HepG2 (cell line): ENCODE measurements around the gene CNOT1. TPM values are rescaled to one million over a fixed set of nuclear protein-coding genes. Genes with fewer than 3 reads are reported as not detected.

Experiments
- CBX5 ChIP-seq: sonication (generic); formaldehyde crosslinking; IDR thresholded peaks from 2 replicates; pipeline ENCODE4 v1.4.0; 2020; ENCODE audit warnings: missing genetic modification reagents, borderline replicate concordance
- FOXA3 ChIP-seq: IDR thresholded peaks from 2 replicates; pipeline ENCODE4 v1.6.1; 2016; ENCODE audit warnings: missing genetic modification reagents, missing compliant biosample characterization
- MIER2 ChIP-seq: IDR thresholded peaks from 2 replicates; pipeline ENCODE4 v1.6.1; 2016; ENCODE audit warnings: missing biosample characterization, missing genetic modification reagents
- SIN3B ChIP-seq: fragments of 150-350 bp; IDR thresholded peaks from 2 replicates; pipeline ENCODE4 v1.6.1; 2014; ENCODE audit warnings: low read length
- SRSF9 ChIP-seq: fragments of 200-400 bp; formaldehyde crosslinking; IDR thresholded peaks from 2 replicates; pipeline ENCODE4 v1.6.1; 2018; ENCODE audit warnings: borderline replicate concordance, mild to moderate bottlenecking, low read depth, low read length; ENCODE audit not compliant: insufficient read depth, poor library complexity, severe bottlenecking
- TCF7L2 ChIP-seq: IDR thresholded peaks from 2 replicates; pipeline ENCODE4 v1.6.1; 2011; ENCODE audit warnings: mild to moderate bottlenecking, low read depth, low read length, moderate library complexity
- ZNF20 ChIP-seq: sonication (generic); formaldehyde crosslinking; IDR thresholded peaks from 2 replicates; pipeline ENCODE4 v1.4.0; 2020; ENCODE audit warnings: mild to moderate bottlenecking, moderate library complexity, missing genetic modification reagents
- ZNF567 ChIP-seq: sonication (generic); formaldehyde crosslinking; IDR thresholded peaks from 2 replicates; pipeline ENCODE4 v1.8.1; 2023; ENCODE audit warnings: mild to moderate bottlenecking, missing genetic modification reagents, borderline replicate concordance
- ZNF614 ChIP-seq: IDR thresholded peaks from 2 replicates; pipeline ENCODE4 v1.6.1; 2018; ENCODE audit warnings: missing biosample characterization, missing genetic modification reagents, inconsistent platforms, borderline replicate concordance
- ZNF75D ChIP-seq: sonication (generic); formaldehyde crosslinking; IDR thresholded peaks from 2 replicates; pipeline ENCODE4 v1.8.1; 2023; ENCODE audit warnings: missing genetic modification reagents, mild to moderate bottlenecking, borderline replicate concordance
- polyA plus RNA-seq, 8 experiments: library from polyadenylated mRNA; depleted of rRNA in 3 of 8; stranded (reverse) in 7 of 8; unstranded in 1 of 8; fragments of >200 nt; fragmentation: Illumina TruSeq in 4 of 8; extraction: Trizol in 4 of 8; gene quantifications; 2 replicates each; pipeline versions ENCODE4 v1.2.1 to v1.2.3, GENCODE V29; 2011 to 2016; ENCODE audit warnings: low read depth in 4 of 8, missing spikeins in 1 of 8, mixed read lengths in 1 of 8; ENCODE audit not compliant: insufficient read depth in 1 of 8
- total RNA-seq, 5 experiments: library from RNA; depleted of rRNA; stranded (reverse); fragments of >200 nt; fragmentation: Illumina TruSeq; extraction: Trizol; gene quantifications; 2 replicates each; pipeline ENCODE4 v1.2.3, GENCODE V29; 2016; ENCODE audit warnings: low read depth in 1 of 5
- TF ChIP-seq, protein P1 (sequence below): sonication (generic); formaldehyde crosslinking; IDR thresholded peaks from 2 replicates; pipeline ENCODE4 v1.4.0; 2020; ENCODE audit warnings: mild to moderate bottlenecking, missing genetic modification reagents
- TF ChIP-seq, protein P2 (sequence below): sonication (generic); formaldehyde crosslinking; IDR thresholded peaks from 2 replicates; pipeline ENCODE4 v1.4.0; 2020; ENCODE audit warnings: mild to moderate bottlenecking, missing genetic modification reagents
- TF ChIP-seq, protein P3 (sequence below): sonication (generic); formaldehyde crosslinking; IDR thresholded peaks from 2 replicates; pipeline ENCODE4 v1.9.0; 2021; ENCODE audit warnings: missing genetic modification reagents, borderline replicate concordance
- TF ChIP-seq, protein P4 (sequence below): sonication (generic); formaldehyde crosslinking; IDR thresholded peaks from 2 replicates; pipeline ENCODE4 v1.5.0; 2020; ENCODE audit warnings: missing genetic modification reagents, mild to moderate bottlenecking, borderline replicate concordance
- TF ChIP-seq, protein P5 (sequence below): sonication (generic); formaldehyde crosslinking; IDR thresholded peaks from 2 replicates; pipeline ENCODE4 v1.8.0; 2022; ENCODE audit warnings: mild to moderate bottlenecking, missing genetic modification reagents, borderline replicate concordance
- TF ChIP-seq, protein P6 (sequence below): sonication (generic); formaldehyde crosslinking; IDR thresholded peaks from 2 replicates; pipeline ENCODE4 v1.5.1; 2020; ENCODE audit warnings: mild to moderate bottlenecking, missing genetic modification reagents, moderate library complexity

Gene CNOT1
- total and polyA plus RNA-seq, 2 of the 13 experiments (the other 11 are each of a cell fraction or from before 2014, with no cell fraction given), result 188 to 232 TPM

DNA sequence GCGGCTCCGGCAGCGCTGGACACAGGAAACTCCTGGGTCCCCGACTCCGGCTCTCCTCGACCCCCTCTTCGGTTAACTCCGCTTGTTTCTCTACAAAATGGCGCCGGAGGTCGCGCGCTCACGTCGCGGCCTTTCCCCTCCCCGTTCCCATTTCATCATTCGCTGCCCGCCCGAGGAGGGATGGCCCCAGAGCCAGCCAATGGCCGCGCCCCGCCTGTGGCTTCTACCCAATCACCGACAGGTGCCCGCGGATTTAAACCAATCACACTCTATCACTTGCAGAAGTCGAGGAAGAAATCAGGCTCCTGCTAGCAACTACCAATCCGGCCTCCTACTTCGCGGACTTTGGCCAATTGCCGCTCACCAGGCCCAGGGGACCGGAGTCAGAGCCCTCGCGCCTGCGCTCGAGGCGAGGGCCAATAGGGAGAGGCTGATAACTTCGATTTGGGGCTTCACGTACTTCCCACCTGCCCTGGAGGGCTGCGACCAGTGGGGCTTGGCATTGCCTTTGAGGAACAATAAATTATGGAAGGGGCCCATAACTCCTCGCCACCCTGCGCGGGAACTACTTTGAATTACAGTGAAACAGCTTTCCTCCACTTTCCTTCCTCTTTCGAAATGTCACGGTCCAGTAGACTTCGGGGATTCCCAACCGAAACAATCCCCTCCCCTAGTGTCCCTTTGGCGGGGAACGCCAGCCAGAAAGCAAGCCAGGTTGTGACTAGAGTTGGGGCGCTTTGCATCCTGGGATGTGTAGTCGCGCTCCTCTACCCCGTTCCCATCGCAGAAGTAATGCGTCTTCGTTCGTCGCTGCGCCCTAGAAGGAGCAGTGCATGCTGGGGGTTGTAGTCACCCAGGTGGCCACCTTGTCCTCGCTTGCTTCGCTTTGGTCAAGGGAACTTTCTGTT lies at the start of gene CNOT1 (continued):
- TF ChIP-seq, protein P1, sequence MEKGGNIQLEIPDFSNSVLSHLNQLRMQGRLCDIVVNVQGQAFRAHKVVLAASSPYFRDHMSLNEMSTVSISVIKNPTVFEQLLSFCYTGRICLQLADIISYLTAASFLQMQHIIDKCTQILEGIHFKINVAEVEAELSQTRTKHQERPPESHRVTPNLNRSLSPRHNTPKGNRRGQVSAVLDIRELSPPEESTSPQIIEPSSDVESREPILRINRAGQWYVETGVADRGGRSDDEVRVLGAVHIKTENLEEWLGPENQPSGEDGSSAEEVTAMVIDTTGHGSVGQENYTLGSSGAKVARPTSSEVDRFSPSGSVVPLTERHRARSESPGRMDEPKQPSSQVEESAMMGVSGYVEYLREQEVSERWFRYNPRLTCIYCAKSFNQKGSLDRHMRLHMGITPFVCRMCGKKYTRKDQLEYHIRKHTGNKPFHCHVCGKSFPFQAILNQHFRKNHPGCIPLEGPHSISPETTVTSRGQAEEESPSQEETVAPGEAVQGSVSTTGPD, result no peak
- TF ChIP-seq, protein P2, sequence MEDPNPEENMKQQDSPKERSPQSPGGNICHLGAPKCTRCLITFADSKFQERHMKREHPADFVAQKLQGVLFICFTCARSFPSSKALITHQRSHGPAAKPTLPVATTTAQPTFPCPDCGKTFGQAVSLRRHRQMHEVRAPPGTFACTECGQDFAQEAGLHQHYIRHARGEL (CRISPR knock-in tag), result 0 out of 2 replicates have a peak, but pooled peaks have one; percentile 78
- peak; percentile 59; the same call in 1 of the 2 replicates for TF ChIP-seq ZNF614 (CRISPR knock-in tag)
- TF ChIP-seq FOXA3 (CRISPR knock-in tag), result peak; percentile 53; the same call in 1 of the 2 replicates
- no peak for TF ChIP-seq SRSF9
- TF ChIP-seq MIER2 (CRISPR knock-in tag), result peak; percentile 75; the same call in 1 of the 2 replicates
- TF ChIP-seq, protein P3, sequence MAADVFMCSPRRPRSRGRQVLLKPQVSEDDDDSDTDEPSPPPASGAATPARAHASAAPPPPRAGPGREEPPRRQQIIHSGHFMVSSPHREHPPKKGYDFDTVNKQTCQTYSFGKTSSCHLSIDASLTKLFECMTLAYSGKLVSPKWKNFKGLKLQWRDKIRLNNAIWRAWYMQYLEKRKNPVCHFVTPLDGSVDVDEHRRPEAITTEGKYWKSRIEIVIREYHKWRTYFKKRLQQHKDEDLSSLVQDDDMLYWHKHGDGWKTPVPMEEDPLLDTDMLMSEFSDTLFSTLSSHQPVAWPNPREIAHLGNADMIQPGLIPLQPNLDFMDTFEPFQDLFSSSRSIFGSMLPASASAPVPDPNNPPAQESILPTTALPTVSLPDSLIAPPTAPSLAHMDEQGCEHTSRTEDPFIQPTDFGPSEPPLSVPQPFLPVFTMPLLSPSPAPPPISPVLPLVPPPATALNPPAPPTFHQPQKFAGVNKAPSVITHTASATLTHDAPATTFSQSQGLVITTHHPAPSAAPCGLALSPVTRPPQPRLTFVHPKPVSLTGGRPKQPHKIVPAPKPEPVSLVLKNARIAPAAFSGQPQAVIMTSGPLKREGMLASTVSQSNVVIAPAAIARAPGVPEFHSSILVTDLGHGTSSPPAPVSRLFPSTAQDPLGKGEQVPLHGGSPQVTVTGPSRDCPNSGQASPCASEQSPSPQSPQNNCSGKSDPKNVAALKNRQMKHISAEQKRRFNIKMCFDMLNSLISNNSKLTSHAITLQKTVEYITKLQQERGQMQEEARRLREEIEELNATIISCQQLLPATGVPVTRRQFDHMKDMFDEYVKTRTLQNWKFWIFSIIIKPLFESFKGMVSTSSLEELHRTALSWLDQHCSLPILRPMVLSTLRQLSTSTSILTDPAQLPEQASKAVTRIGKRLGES (CRISPR knock-in tag), result no peak; the same call in 1 of the 2 replicates
- TF ChIP-seq, protein P4, sequence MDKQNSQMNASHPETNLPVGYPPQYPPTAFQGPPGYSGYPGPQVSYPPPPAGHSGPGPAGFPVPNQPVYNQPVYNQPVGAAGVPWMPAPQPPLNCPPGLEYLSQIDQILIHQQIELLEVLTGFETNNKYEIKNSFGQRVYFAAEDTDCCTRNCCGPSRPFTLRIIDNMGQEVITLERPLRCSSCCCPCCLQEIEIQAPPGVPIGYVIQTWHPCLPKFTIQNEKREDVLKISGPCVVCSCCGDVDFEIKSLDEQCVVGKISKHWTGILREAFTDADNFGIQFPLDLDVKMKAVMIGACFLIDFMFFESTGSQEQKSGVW, result no peak
- TF ChIP-seq, protein P5, sequence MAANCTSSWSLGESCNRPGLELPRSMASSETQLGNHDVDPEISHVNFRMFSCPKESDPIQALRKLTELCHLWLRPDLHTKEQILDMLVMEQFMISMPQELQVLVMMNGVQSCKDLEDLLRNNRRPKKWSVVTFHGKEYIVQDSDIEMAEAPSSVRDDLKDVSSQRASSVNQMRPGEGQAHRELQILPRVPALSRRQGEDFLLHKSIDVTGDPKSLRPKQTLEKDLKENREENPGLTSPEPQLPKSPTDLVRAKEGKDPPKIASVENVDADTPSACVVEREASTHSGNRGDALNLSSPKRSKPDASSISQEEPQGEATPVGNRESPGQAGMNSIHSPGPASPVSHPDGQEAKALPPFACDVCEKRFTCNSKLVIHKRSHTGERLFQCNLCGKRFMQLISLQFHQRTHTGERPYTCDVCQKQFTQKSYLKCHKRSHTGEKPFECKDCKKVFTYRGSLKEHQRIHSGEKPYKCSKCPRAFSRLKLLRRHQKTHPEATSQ (CRISPR knock-in tag), result no peak
- TF ChIP-seq SIN3B, result peak; percentile 19; the same call in 1 of the 2 replicates
- TF ChIP-seq ZNF20, result no peak
- TF ChIP-seq, protein P6, sequence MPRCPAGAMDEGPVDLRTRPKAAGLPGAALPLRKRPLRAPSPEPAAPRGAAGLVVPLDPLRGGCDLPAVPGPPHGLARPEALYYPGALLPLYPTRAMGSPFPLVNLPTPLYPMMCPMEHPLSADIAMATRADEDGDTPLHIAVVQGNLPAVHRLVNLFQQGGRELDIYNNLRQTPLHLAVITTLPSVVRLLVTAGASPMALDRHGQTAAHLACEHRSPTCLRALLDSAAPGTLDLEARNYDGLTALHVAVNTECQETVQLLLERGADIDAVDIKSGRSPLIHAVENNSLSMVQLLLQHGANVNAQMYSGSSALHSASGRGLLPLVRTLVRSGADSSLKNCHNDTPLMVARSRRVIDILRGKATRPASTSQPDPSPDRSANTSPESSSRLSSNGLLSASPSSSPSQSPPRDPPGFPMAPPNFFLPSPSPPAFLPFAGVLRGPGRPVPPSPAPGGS (CRISPR knock-in tag), result peak; percentile 69; the same call in 1 of the 2 replicates
- no peak for TF ChIP-seq ZNF75D (CRISPR knock-in tag)
- no peak for TF ChIP-seq ZNF567 (CRISPR knock-in tag)
- no peak for TF ChIP-seq TCF7L2
- peak; percentile 3 for TF ChIP-seq CBX5 (CRISPR knock-in tag)
